Measurements from ENCODE around the gene ZNG1F.
"Not testable (repeated sequence)": the region's sequence is repeated elsewhere in the genome, so short reads cannot be mapped to it uniquely, and the experiment has no call there.

The ZNG1F gene

DNA sequence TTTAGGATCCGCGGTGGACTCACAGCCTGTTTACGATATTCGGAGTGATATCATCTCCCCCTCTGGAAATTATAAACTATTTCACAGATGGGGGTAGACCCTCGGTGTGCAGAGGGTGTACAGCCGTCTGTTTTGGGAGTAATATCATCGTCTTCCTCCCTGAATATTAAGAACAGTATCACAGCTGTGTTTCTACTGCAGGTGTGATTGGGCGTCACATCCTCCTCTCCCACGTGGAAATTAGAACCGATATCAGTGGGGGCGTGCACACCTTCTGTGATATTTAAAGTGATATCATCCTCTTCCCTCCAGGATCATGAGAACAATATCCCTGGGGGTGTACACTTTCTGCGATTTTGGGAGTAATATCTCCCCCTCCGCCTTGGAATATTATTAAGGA, 79.9 kb downstream of the ZNG1F start:
- not testable (repeated sequence) for H3K9ac ChIP-seq; H3K27ac ChIP-seq; H2AFZ ChIP-seq (ENCODE audit: low read depth); H3K4me2 ChIP-seq; H3K27me3 ChIP-seq (ENCODE audit: insufficient read depth, low read depth); H3K4me3 ChIP-seq (IDR thresholded peaks at IDR 0.05; ENCODE audit: insufficient read depth, low read depth, low read length); H3K4me1 ChIP-seq (ENCODE audit: low read depth, poor library complexity, severe bottlenecking); H4K20me1 ChIP-seq (ENCODE audit: insufficient read depth); H3K79me2 ChIP-seq (ENCODE audit: insufficient read depth, low read depth); H3K36me3 ChIP-seq (ENCODE audit: insufficient read depth)

DNA sequence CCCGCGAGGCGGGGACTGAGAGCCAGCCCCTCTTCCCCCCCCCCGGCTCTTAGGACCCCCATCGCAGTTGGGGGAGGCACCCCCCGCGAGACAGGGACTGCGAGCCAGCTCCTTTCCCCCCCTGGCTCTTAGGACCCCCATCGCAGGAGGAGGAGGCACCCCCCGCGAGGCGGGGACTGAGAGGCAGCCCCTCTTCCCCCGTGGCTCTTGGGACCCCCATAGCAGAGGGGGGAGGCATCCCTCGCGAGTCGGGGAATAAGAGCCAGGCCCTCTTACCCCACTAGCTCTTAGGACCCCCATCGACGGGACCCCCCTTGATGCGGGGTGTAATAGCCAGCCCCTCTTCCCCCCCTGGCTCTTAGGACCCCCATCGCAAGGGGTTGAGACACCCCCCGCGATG, 80.3 kb downstream of the ZNG1F start:
- not testable (repeated sequence) for H2AFZ ChIP-seq (ENCODE audit: low read depth); H3K79me2 ChIP-seq (ENCODE audit: insufficient read depth, low read depth); H3K4me2 ChIP-seq; H3K4me3 ChIP-seq (IDR thresholded peaks at IDR 0.05; ENCODE audit: insufficient read depth, low read depth, low read length); H3K9ac ChIP-seq; H3K27ac ChIP-seq; H3K27me3 ChIP-seq (ENCODE audit: insufficient read depth, low read depth); H3K36me3 ChIP-seq (ENCODE audit: insufficient read depth); H4K20me1 ChIP-seq (ENCODE audit: insufficient read depth); H3K4me1 ChIP-seq (ENCODE audit: low read depth, poor library complexity, severe bottlenecking)

DNA sequence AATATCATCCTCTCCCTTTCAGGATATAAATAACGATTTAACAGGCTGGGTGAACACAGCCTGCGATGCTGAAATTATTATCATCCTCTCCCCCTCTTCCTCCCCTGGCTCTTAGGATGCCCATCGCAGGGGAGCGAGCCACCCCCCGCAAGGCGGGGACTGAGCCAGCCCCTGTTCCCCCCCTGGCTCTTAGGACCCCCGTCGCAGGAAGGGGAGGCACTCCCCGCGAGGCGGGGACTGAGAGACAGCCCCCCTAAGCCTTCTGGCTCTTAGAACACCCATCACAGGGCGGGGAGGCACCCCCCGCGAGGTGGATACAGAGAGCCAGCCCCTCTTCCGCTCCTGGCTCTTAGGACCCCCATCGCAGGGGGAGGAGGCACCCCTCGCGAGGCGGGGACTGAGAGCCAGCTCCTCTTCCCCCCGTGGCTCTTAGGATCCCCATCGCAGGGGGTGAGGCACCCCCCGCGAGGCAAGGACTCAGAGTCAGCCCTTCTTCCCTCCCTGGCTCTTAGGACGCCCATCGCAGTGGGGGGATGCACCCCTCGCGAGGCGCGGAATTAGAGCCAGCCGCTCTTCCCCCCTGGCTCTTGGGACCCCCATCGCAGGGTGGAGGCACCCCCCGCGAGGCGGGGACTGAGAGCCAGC, 82.5 kb downstream of the ZNG1F start:
- not testable (repeated sequence) for H3K4me2 ChIP-seq; H2AFZ ChIP-seq (ENCODE audit: low read depth); H3K36me3 ChIP-seq (ENCODE audit: insufficient read depth); H3K79me2 ChIP-seq (ENCODE audit: insufficient read depth, low read depth); H3K27ac ChIP-seq; H3K4me1 ChIP-seq (ENCODE audit: low read depth, poor library complexity, severe bottlenecking); H3K4me3 ChIP-seq (IDR thresholded peaks at IDR 0.05; ENCODE audit: insufficient read depth, low read depth, low read length); H3K9ac ChIP-seq; H3K27me3 ChIP-seq (ENCODE audit: insufficient read depth, low read depth); H4K20me1 ChIP-seq (ENCODE audit: insufficient read depth)

DNA sequence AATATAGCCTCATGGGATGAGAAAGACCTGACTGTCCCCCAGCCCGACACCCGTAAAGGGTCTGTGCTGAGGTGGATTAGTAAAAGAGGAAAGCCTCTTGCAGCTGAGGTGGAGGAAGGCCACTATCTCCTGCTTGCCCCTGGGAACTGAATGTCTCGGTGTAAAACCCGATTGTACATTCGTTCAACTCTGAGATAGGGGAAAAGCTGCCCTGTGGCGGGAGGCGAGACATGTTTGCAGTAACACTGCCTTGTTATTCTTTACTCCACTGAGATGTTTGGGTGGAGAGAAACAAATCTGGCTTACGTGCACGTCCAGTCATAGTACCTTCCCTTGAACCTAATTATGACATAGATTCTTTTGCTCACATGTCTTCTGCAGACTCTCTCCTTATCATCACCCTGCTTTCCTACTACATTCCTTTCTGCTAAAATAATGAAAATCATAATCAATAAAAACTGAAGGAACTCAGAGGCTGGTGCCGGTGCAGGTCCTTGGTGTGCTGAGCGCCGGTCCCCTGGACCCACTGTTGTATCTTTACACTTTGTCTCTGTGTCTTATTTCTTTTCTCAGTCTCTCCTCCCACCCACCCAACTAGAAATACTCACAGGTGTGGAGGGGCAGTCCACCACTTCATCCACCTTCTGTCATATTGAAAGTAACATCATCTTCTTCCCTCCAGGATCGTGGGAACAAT, 83.4 kb downstream of the ZNG1F start:
- H3K27ac ChIP-seq; H3K9ac ChIP-seq; H3K4me3 ChIP-seq (IDR thresholded peaks at IDR 0.05; ENCODE audit: insufficient read depth, low read depth, low read length); H3K4me1 ChIP-seq (ENCODE audit: low read depth, poor library complexity, severe bottlenecking); H2AFZ ChIP-seq (ENCODE audit: low read depth); H3K27me3 ChIP-seq (ENCODE audit: insufficient read depth, low read depth); H3K36me3 ChIP-seq (ENCODE audit: insufficient read depth); H4K20me1 ChIP-seq (ENCODE audit: insufficient read depth); H3K79me2 ChIP-seq (ENCODE audit: insufficient read depth, low read depth); H3K4me2 ChIP-seq: not testable (repeated sequence)

DNA sequence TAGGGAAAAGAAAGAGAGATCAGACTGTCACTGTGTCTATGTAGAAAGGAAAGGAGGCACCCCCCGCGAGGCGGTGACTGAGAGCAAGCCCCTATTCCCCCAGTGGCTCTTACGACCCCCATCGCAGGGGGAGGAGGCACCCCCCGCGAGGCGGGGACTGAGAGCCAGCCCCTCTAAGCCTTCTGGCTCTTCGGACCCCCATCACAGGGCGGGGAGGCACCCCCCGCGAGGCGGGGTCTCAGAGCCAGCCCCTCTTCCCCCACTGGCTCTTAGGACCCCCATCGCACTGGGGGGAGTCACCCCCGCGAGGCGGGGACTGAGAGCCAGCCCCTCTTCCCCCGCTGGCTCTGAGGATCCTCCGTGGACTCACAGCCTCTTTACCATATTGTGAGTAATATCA, 84.6 kb downstream of the ZNG1F start:
- H3K27ac ChIP-seq; H3K4me3 ChIP-seq (IDR thresholded peaks at IDR 0.05; ENCODE audit: insufficient read depth, low read depth, low read length); H4K20me1 ChIP-seq (ENCODE audit: insufficient read depth); H3K4me2 ChIP-seq; H3K27me3 ChIP-seq (ENCODE audit: insufficient read depth, low read depth); H2AFZ ChIP-seq (ENCODE audit: low read depth); H3K79me2 ChIP-seq (ENCODE audit: insufficient read depth, low read depth); H3K9ac ChIP-seq; H3K4me1 ChIP-seq (ENCODE audit: low read depth, poor library complexity, severe bottlenecking); H3K36me3 ChIP-seq (ENCODE audit: insufficient read depth): not testable (repeated sequence)

DNA sequence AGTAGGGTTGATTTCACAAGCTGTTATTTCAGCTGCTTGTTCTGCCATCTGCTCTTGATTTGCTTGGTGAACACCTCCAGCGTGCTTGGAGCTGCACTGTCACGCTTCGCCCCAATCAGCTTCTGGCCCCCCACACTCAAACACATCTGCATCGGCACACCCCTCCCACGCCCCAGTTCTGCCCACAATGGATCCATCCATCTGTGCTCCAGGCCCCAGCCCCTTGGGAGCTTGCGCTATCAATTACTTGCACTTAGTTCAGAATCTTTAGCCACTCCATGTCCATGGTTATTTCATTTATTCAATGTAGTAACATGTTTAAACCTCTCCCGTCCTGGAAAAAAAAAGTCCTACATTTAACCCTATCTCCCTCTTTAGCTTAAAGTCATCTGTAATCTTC, 88.6 kb downstream of the ZNG1F start:
- not testable (repeated sequence) for H3K4me3 ChIP-seq (IDR thresholded peaks at IDR 0.05; ENCODE audit: insufficient read depth, low read depth, low read length); H3K9ac ChIP-seq; H3K4me1 ChIP-seq (ENCODE audit: low read depth, poor library complexity, severe bottlenecking); H2AFZ ChIP-seq (ENCODE audit: low read depth); H3K27ac ChIP-seq; H3K27me3 ChIP-seq (ENCODE audit: insufficient read depth, low read depth); H3K4me2 ChIP-seq; H3K79me2 ChIP-seq (ENCODE audit: insufficient read depth, low read depth); H3K36me3 ChIP-seq (ENCODE audit: insufficient read depth); H4K20me1 ChIP-seq (ENCODE audit: insufficient read depth)

DNA sequence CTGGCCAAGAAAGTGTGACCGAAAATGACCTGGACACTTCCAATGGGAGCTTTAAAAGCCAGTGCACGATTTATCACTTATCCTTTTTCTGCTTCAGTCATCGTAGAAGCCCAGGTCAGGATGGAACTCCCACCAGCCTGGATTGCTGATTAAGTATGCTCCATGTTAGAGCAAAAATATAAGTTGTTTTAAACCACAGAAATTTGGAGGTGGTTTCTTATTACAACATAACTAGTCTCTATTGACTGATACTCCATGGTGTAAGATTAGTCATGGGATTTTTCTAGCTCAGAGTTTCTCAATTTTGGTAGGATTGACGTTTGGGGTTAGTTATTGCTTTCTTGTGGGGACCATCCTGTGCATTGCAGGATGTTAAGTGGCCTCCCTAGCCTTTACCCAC, 90.4 kb downstream of the ZNG1F start:
- not testable (repeated sequence) for H2AFZ ChIP-seq (ENCODE audit: low read depth); H3K36me3 ChIP-seq (ENCODE audit: insufficient read depth); H3K4me3 ChIP-seq (IDR thresholded peaks at IDR 0.05; ENCODE audit: insufficient read depth, low read depth, low read length); H3K79me2 ChIP-seq (ENCODE audit: insufficient read depth, low read depth); H4K20me1 ChIP-seq (ENCODE audit: insufficient read depth); H3K9ac ChIP-seq; H3K4me2 ChIP-seq; H3K27me3 ChIP-seq (ENCODE audit: insufficient read depth, low read depth); H3K27ac ChIP-seq; H3K4me1 ChIP-seq (ENCODE audit: low read depth, poor library complexity, severe bottlenecking)

DNA sequence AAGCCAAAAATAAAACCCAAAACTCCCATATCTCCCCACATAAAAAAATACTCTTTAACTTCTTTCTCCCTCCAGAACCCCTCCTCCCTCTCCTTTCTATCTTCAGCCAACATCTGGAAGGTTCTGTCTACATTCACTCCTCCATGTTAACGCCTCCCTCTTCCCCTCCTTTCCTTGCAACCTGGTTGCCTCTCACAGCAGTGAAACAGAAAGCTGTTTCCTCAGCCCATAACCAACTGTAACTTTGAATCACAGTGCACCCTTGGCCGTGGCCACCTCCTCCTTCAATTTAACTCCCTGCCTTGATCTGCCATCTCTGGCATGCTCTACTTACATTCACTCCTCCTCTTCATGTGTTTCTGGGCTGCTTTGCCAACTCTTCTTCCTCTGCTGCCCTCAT, 94.1 kb downstream of the ZNG1F start:
- not testable (repeated sequence) for H3K4me3 ChIP-seq (IDR thresholded peaks at IDR 0.05; ENCODE audit: insufficient read depth, low read depth, low read length); H3K9ac ChIP-seq; H2AFZ ChIP-seq (ENCODE audit: low read depth); H3K4me1 ChIP-seq (ENCODE audit: low read depth, poor library complexity, severe bottlenecking); H3K27me3 ChIP-seq (ENCODE audit: insufficient read depth, low read depth); H4K20me1 ChIP-seq (ENCODE audit: insufficient read depth); H3K27ac ChIP-seq; H3K79me2 ChIP-seq (ENCODE audit: insufficient read depth, low read depth); H3K4me2 ChIP-seq; H3K36me3 ChIP-seq (ENCODE audit: insufficient read depth)

DNA sequence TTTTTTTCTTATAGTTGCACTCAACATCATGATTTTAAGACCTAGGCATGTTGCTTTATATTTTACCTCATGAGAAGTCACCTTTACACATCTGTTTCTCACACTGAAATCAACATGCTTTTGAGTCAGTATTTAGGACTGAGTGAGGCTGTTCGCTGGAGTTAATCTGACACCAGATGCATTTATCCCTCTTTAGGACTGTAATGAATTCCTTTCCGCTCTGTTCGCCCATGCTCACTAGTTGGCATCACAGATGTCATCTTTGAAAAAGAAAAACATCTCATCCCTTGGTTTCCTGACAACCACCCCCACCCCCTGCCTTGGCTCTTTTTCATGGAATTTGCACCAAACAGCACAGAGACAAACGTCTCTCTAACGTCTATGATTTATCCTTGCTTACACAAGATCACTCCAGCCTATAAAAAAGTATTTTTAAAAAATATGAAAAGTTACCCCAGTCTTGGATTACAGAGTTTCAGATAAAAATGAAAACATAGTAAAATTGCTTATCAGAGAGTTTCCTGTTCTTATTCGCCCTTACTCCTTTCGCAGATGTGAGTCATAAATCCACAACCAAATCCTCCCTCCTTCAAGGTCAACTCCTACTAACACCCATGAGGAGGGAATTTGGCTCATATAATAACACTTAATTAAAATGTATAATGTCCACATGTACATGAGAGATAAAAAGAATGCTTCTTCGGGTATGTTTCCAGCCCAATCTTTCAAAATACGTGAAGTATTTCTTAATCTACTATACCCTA, 94.9 kb downstream of the ZNG1F start:
- H3K27me3 ChIP-seq (ENCODE audit: insufficient read depth, low read depth); H3K4me2 ChIP-seq; H3K36me3 ChIP-seq (ENCODE audit: insufficient read depth); H3K27ac ChIP-seq; H3K9ac ChIP-seq; H3K4me3 ChIP-seq (IDR thresholded peaks at IDR 0.05; ENCODE audit: insufficient read depth, low read depth, low read length); H3K4me1 ChIP-seq (ENCODE audit: low read depth, poor library complexity, severe bottlenecking); H2AFZ ChIP-seq (ENCODE audit: low read depth); H3K79me2 ChIP-seq (ENCODE audit: insufficient read depth, low read depth); H4K20me1 ChIP-seq (ENCODE audit: insufficient read depth): not testable (repeated sequence)

DNA sequence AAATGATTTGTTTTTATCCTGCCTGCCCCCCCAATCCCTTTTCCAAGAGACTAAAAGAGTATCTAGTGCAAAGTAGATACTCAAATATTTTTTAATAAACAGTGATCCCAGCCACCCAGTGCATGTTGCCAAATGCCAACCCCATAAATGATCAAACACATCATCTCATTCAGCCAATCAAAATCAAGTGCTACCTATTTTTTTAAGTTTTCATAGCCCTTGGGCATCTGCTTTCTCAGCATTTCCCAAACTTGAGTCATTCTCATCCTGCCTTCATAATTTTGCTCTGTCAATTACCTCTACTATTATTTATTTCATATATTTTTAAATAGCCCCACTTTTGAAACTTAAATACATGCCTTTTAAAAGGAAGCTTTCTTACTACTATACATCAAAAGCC, 98.2 kb downstream of the ZNG1F start:
- H4K20me1 ChIP-seq (ENCODE audit: insufficient read depth); H3K9ac ChIP-seq; H3K79me2 ChIP-seq (ENCODE audit: insufficient read depth, low read depth); H3K36me3 ChIP-seq (ENCODE audit: insufficient read depth); H3K4me2 ChIP-seq; H3K4me1 ChIP-seq (ENCODE audit: low read depth, poor library complexity, severe bottlenecking); H3K4me3 ChIP-seq (IDR thresholded peaks at IDR 0.05; ENCODE audit: insufficient read depth, low read depth, low read length); H3K27me3 ChIP-seq (ENCODE audit: insufficient read depth, low read depth); H3K27ac ChIP-seq; H2AFZ ChIP-seq (ENCODE audit: low read depth): not testable (repeated sequence)

Data from KMS-11 (cell line).